IMR-90 (cell line): ENCODE data around the gene ZNF555. TPM values are rescaled to one million over a fixed set of nuclear protein-coding genes. Genes with fewer than 3 reads are reported as not detected.

Experiments used
- ATAC-seq: fragments of 200-7000 bp; cut with Tn5 transposase; 2 replicates; pipeline ENCODE4 v1.9.1; 2020; ENCODE audit warnings: low read depth, mild to moderate bottlenecking, moderate library complexity
- BruUV-seq: library from RNA; stranded (reverse); fragments of 400-500 nt; replicated peaks from 2 replicates; lab custom pipeline; 2021; lab: Mats Ljungman, UMichigan
- CTCF ChIA-PET: fragments of 300-600 bp; formaldehyde crosslinking; extraction: SDS; loops from one replicate; lab custom pipeline; 2021; ENCODE audit warnings: antibody characterized with exemption; lab: Yijun Ruan, JAX
- POLR2A ChIA-PET: fragments of 300-600 bp; sonication (Branson Sonifier 250); formaldehyde crosslinking; loops from one replicate; lab custom pipeline; 2022; ENCODE audit warnings: antibody characterized with exemption; ENCODE audit not compliant: unreplicated experiment; lab: Charles Lee
- DNase-seq: peaks from one replicate; pipeline ENCODE4 v3.0.0; 2013
- H2AFZ ChIP-seq: replicated peaks from 2 replicates; pipeline ENCODE3; 2013; ENCODE audit warnings: low read length, mild to moderate bottlenecking; ENCODE audit not compliant: poor library complexity
- H2AK5ac ChIP-seq: 2 replicates; pipeline ENCODE4 v1.6.1; 2013; ENCODE audit warnings: low read depth, low read length, inconsistent platforms
- H2AK9ac ChIP-seq: replicated peaks from 2 replicates; pipeline ENCODE3; 2013; ENCODE audit warnings: mild to moderate bottlenecking, low read depth, low read length, moderate library complexity; ENCODE audit not compliant: poor library complexity
- H2BK120ac ChIP-seq: 2 replicates; pipeline ENCODE4 v1.6.1; 2013; ENCODE audit warnings: low read depth, low read length, inconsistent platforms
- H2BK15ac ChIP-seq: 3 replicates; pipeline ENCODE4 v1.6.1; 2013; ENCODE audit warnings: low read depth, low read length, inconsistent platforms
- H2BK20ac ChIP-seq: 2 replicates; pipeline ENCODE4 v1.6.1; 2013; ENCODE audit warnings: low read depth, mild to moderate bottlenecking, inconsistent platforms, low read length, moderate library complexity
- H2BK5ac ChIP-seq: 2 replicates; pipeline ENCODE4 v1.6.1; 2013; ENCODE audit warnings: mild to moderate bottlenecking, low read depth, low read length, inconsistent platforms; ENCODE audit not compliant: poor library complexity, severe bottlenecking
- H3K14ac ChIP-seq: replicated peaks from 2 replicates; pipeline ENCODE4 v1.6.1; 2013; ENCODE audit warnings: low read depth, low read length, inconsistent platforms
- H3K18ac ChIP-seq: 2 replicates; pipeline ENCODE4 v1.6.1; 2013; ENCODE audit warnings: low read depth, low read length, control low read depth
- H3K23ac ChIP-seq: 2 replicates; pipeline ENCODE4 v1.6.1; 2013; ENCODE audit warnings: low read depth, low read length, inconsistent platforms
- H3K27ac ChIP-seq: 2 replicates; pipeline ENCODE4 v1.5.1; 2013; ENCODE audit warnings: mild to moderate bottlenecking, control low read depth, low read length; ENCODE audit not compliant: insufficient read depth
- H3K27me3 ChIP-seq: 2 replicates; pipeline ENCODE4 v1.6.1; 2013; ENCODE audit warnings: low read length; ENCODE audit not compliant: control insufficient read depth, insufficient read depth
- H3K36me3 ChIP-seq: 2 replicates; pipeline ENCODE4 v1.6.1; 2013; ENCODE audit warnings: low read length, mixed read lengths; ENCODE audit not compliant: control insufficient read depth, insufficient read depth
- H3K4ac ChIP-seq: 2 replicates; pipeline ENCODE4 v1.6.1; 2013; ENCODE audit warnings: low read depth, low read length, inconsistent platforms
- H3K4me1 ChIP-seq: 2 replicates; pipeline ENCODE4 v1.6.1; 2013; ENCODE audit warnings: low read length, mixed read lengths; ENCODE audit not compliant: control insufficient read depth, insufficient read depth
- H3K4me2 ChIP-seq: 2 replicates; pipeline ENCODE4 v1.6.1; 2013; ENCODE audit warnings: low read depth, mild to moderate bottlenecking, control low read depth, low read length, moderate library complexity
- H3K4me3 ChIP-seq: 2 replicates; pipeline ENCODE4 v1.5.1; 2013; ENCODE audit warnings: low read depth, mild to moderate bottlenecking, control low read depth, low read length, moderate library complexity; ENCODE audit not compliant: insufficient read depth
- H3K56ac ChIP-seq: 2 replicates; pipeline ENCODE4 v1.6.1; 2013; ENCODE audit warnings: low read length, inconsistent platforms; ENCODE audit not compliant: insufficient read depth; ENCODE audit errors: extremely low read depth
- H3K79me1 ChIP-seq, 2 experiments: 2 replicates each; pipeline ENCODE4 v1.6.1; 2013; ENCODE audit warnings: low read length in 2 of 2, inconsistent platforms in 1 of 2, low read depth in 1 of 2
- H3K9ac ChIP-seq: 2 replicates; pipeline ENCODE4 v1.6.1; 2013; ENCODE audit warnings: low read depth, low read length, control low read depth
- H3K9me1 ChIP-seq: 2 replicates; pipeline ENCODE4 v1.6.1; 2013; ENCODE audit warnings: low read length, inconsistent platforms; ENCODE audit not compliant: insufficient read depth
- H3K9me3 ChIP-seq: 2 replicates; pipeline ENCODE4 v1.6.1; 2013; ENCODE audit warnings: low read length; ENCODE audit not compliant: control insufficient read depth, insufficient read depth
- H4K20me1 ChIP-seq: 2 replicates; pipeline ENCODE4 v1.6.1; 2013; ENCODE audit warnings: low read length, inconsistent platforms; ENCODE audit not compliant: insufficient read depth
- H4K5ac ChIP-seq: 2 replicates; pipeline ENCODE4 v1.6.1; 2013; ENCODE audit warnings: mild to moderate bottlenecking, low read depth, low read length, control low read depth
- H4K8ac ChIP-seq, 2 experiments: 2 replicates each; pipeline ENCODE4 v1.6.1; 2013; ENCODE audit warnings: low read depth in 2 of 2, low read length in 2 of 2, control low read depth in 1 of 2, inconsistent platforms in 1 of 2
- H4K91ac ChIP-seq: 2 replicates; pipeline ENCODE4 v1.6.1; 2013; ENCODE audit warnings: low read depth, low read length, inconsistent platforms; ENCODE audit not compliant: insufficient read depth
- BHLHE40 ChIP-seq: fragments of 150-350 bp; IDR thresholded peaks from 2 replicates; pipeline ENCODE4 v1.6.1; 2016; ENCODE audit warnings: mild to moderate bottlenecking, low read depth, low read length
- CHD1 ChIP-seq: IDR thresholded peaks from 2 replicates; pipeline ENCODE4 v1.6.1; 2012; ENCODE audit warnings: low read depth, low read length, improper control_type of control experiment
- CTCF ChIP-seq: conservative IDR thresholded peaks from 2 replicates; pipeline ENCODE4 v1.5.1; 2012; ENCODE audit warnings: mild to moderate bottlenecking, low read depth, low read length, improper control_type of control experiment
- MAFK ChIP-seq: IDR thresholded peaks from 2 replicates; pipeline ENCODE4 v1.6.1; 2012; ENCODE audit warnings: low read depth, low read length, improper control_type of control experiment
- MAZ ChIP-seq: IDR thresholded peaks from 2 replicates; pipeline ENCODE4 v1.6.1; 2012; ENCODE audit warnings: low read depth, mild to moderate bottlenecking, low read length, improper control_type of control experiment, moderate library complexity, borderline replicate concordance
- POLR2A ChIP-seq: IDR thresholded peaks from 2 replicates; pipeline ENCODE4 v1.6.1; 2012; ENCODE audit warnings: mild to moderate bottlenecking, low read depth, low read length
- RCOR1 ChIP-seq: IDR thresholded peaks from 2 replicates; pipeline ENCODE4 v1.6.1; 2012; ENCODE audit warnings: mild to moderate bottlenecking, low read length, improper control_type of control experiment; ENCODE audit not compliant: insufficient replicate concordance
- SMC3 ChIP-seq: fragments of 150-350 bp; IDR thresholded peaks from 2 replicates; pipeline ENCODE4 v1.6.1; 2016; ENCODE audit warnings: low read depth, mild to moderate bottlenecking, antibody characterized with exemption, low read length, moderate library complexity
- WGBS, 2 experiments: methylation state at CpG; one replicate each; pipeline versions ENCODE4 v1.1.5 to v1.1.7; 2013; ENCODE audit warnings: missing lambda C conversion rate in 2 of 2; ENCODE audit not compliant: insufficient read length in 1 of 2; ENCODE audit errors: extremely low coverage in 2 of 2; 5-methylcytosine and 5-hydroxymethylcytosine counted together
- dilution Hi-C: fragments of 300-500 bp; cut with HindIII; formaldehyde crosslinking; loops from one replicate; pipeline ENCODE4 v1.14.3; 2018; ENCODE audit warnings: low sequenced_read_pairs; ENCODE audit not compliant: unreplicated experiment
- in situ Hi-C: fragments of 300-500 bp; cut with MboI; formaldehyde crosslinking; loops from 3 replicates; pipeline ENCODE4 v1.14.3; 2019; ENCODE audit warnings: low sequenced_read_pairs, inconsistent platforms, mixed read lengths
- intact Hi-C: fragments of 100-400 bp; cut with micrococcal nuclease; formaldehyde crosslinking; loops from 2 replicates; pipeline ENCODE4 v1.10.0; 2022
- polyA plus RNA-seq, 3 experiments: library from polyadenylated mRNA; depleted of rRNA; stranded (reverse); fragments of >200 nt; gene quantifications; 2 replicates each; pipeline ENCODE4 v1.2.3, GENCODE V29; 2012; ENCODE audit warnings: low replicate concordance in 1 of 3
- total RNA-seq: library from RNA; depleted of rRNA; stranded (reverse); fragments of >200 nt; gene quantifications from 2 replicates; pipeline ENCODE4 v1.2.3, GENCODE V29; 2012
- TF ChIP-seq, protein P1 (sequence below): fragments of 150-350 bp; IDR thresholded peaks from 2 replicates; pipeline ENCODE4 v1.6.1; 2016; ENCODE audit warnings: low read depth, mild to moderate bottlenecking, low read length, moderate library complexity, borderline replicate concordance

The ZNF555 gene
- total and polyA plus RNA-seq, 2 of the 4 experiments (the other 2 are of a cell fraction), result 2.8 to 9.7 TPM

- no peak overlapping the region for H2AK9ac ChIP-seq
- no peak overlapping the region for H3K9ac ChIP-seq
- H3K4me2 ChIP-seq, result no peak overlapping the region
- H2BK5ac ChIP-seq, result no peak overlapping the region
- H3K4ac ChIP-seq, result no peak overlapping the region
- 100% methylated on average over 1 of the region's 12 CpGs; no CpG with 5 or more reads in 1 of the 2 experiments for WGBS, 2 experiments
- H2BK15ac ChIP-seq, result no peak overlapping the region
- no peaks in the 10 kb centered on the region; the same call in none of the 2 replicates for H4K20me1 ChIP-seq
- no peak overlapping the region for H3K4me3 ChIP-seq
- BruUV-seq, result no TSS peak
- no peak for DNase-seq
- in situ Hi-C loops (no loop called here), intact Hi-C loops (no loop called here), dilution Hi-C loops (no loop called here)
- H3K4me1 ChIP-seq, result no peaks in the 10 kb centered on the region
- no peak overlapping the region for H3K14ac ChIP-seq
- no peak overlapping the region for H2BK20ac ChIP-seq
- no peaks in the 10 kb centered on the region for H3K27me3 ChIP-seq
- no peak overlapping the region for H3K23ac ChIP-seq
- H4K8ac ChIP-seq, result no peak overlapping the region
- H3K56ac ChIP-seq, result no peak overlapping the region
- peaks cover 45% of the 10 kb centered on the region for H3K36me3 ChIP-seq
- ChIA-PET CTCF (no interaction called here), POLR2A (no interaction called here)
- no peak overlapping the region for H4K91ac ChIP-seq
- no peak overlapping the region for H2AK5ac ChIP-seq
- ATAC-seq, result no peak
- peaks cover 3 to 44% of the 10 kb centered on the region in 2 experiments; a peak in 3 of 4 replicates for H3K79me1 ChIP-seq
- no peak overlapping the region for H2BK120ac ChIP-seq
- no peak overlapping the region for H3K27ac ChIP-seq
- no peak for TF ChIP-seq RCOR1
- TF ChIP-seq POLR2A, result no peak
- no peak for TF ChIP-seq CTCF
- TF ChIP-seq MAZ, result no peak
- no peak for TF ChIP-seq SMC3
- no peak for TF ChIP-seq CHD1
- no peak for TF ChIP-seq BHLHE40
- TF ChIP-seq, protein P1, sequence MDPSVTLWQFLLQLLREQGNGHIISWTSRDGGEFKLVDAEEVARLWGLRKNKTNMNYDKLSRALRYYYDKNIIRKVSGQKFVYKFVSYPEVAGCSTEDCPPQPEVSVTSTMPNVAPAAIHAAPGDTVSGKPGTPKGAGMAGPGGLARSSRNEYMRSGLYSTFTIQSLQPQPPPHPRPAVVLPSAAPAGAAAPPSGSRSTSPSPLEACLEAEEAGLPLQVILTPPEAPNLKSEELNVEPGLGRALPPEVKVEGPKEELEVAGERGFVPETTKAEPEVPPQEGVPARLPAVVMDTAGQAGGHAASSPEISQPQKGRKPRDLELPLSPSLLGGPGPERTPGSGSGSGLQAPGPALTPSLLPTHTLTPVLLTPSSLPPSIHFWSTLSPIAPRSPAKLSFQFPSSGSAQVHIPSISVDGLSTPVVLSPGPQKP, result no peak
- no peak for TF ChIP-seq MAFK
- no peaks in the 10 kb centered on the region; the same call in 1 of the 2 replicates for H3K9me1 ChIP-seq
- no peak overlapping the region for H4K5ac ChIP-seq
- no peak overlapping the region for H3K18ac ChIP-seq
- no peaks in the 10 kb centered on the region for H3K9me3 ChIP-seq
- no peak overlapping the region for H2AFZ ChIP-seq
These were observed 47.7 kb upstream of the ZNF555 start for GRCh38 chr19:2793577-2793976.
